Astrocyte of the cerebellum (primary cell): ENCODE data around the gene SLC25A39.
"Not testable (repeated sequence)": the region's sequence is repeated elsewhere in the genome, so short reads cannot be mapped to it uniquely, and the experiment has no call there.

Experiments
- DNase-seq: peaks from one replicate; pipeline ENCODE4 v3.0.0-alpha.2; 2011; ENCODE audit warnings: low read depth
- H3K4me3 ChIP-seq: 2 replicates; pipeline ENCODE4 v1.5.1; 2011; ENCODE audit warnings: mild to moderate bottlenecking, low read depth, low read length, moderate library complexity
- in situ Hi-C: cut with HindIII; loops from 2 replicates; pipeline ENCODE4 v1.10.0; 2017; ENCODE audit warnings: low sequenced_read_pairs
- TF ChIP-seq, protein P1 (sequence below): IDR thresholded peaks from 2 replicates; pipeline ENCODE4 v1.5.1; 2012; ENCODE audit warnings: low read length, low read depth, moderate library complexity, mild to moderate bottlenecking; ENCODE audit errors: missing control alignments

SLC25A39 gene

DNA sequence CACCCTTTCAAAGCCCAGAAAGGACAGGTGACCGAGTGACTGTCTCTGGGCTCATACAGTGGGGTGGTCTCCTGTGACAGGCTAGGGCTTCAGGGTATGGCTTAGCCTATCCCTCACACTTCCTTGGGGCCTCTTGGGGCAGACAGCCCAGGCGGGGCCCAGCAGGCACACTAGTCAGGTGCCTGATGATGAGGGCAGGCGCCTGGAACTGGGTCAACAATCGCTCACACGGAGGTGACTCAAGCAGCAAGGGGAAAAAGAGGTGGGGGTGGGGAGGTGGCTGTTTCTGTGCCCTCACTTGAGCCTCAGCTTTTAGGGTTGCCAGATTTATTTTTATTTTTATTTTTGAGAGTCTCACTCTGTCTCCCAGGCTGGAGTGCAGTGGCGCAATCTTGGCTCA, 14.1 kb upstream of the SLC25A39 start:
- in situ Hi-C loops = no loop called here
- no peak overlapping the region for H3K4me3 ChIP-seq
- DNase-seq = no peak
- TF ChIP-seq, protein P1, sequence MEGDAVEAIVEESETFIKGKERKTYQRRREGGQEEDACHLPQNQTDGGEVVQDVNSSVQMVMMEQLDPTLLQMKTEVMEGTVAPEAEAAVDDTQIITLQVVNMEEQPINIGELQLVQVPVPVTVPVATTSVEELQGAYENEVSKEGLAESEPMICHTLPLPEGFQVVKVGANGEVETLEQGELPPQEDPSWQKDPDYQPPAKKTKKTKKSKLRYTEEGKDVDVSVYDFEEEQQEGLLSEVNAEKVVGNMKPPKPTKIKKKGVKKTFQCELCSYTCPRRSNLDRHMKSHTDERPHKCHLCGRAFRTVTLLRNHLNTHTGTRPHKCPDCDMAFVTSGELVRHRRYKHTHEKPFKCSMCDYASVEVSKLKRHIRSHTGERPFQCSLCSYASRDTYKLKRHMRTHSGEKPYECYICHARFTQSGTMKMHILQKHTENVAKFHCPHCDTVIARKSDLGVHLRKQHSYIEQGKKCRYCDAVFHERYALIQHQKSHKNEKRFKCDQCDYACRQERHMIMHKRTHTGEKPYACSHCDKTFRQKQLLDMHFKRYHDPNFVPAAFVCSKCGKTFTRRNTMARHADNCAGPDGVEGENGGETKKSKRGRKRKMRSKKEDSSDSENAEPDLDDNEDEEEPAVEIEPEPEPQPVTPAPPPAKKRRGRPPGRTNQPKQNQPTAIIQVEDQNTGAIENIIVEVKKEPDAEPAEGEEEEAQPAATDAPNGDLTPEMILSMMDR = no peak

DNA sequence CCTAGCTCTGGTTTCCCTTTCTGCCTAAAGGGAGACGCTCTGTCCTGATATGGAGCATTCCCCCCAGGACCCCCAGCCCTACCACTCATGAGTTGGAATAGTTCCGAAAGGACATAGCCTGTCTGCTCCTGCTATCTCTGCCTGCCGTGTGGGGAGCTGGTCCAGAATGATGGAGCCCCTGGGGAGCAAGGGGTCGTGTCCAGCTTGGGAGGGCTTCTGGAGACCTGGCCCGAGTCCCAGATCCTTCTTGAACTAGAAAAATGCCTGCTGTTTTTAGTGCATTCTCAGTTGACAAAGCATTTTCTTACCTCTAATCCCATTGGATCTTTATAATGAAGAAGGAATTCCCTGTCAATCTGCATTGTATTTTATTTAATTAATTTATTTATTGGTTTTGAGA, 11.3 kb upstream of the SLC25A39 start:
- no peak overlapping the region for H3K4me3 ChIP-seq
- in situ Hi-C loops = no loop called here
- DNase-seq = no peak
- TF ChIP-seq, protein P1 = no peak

DNA sequence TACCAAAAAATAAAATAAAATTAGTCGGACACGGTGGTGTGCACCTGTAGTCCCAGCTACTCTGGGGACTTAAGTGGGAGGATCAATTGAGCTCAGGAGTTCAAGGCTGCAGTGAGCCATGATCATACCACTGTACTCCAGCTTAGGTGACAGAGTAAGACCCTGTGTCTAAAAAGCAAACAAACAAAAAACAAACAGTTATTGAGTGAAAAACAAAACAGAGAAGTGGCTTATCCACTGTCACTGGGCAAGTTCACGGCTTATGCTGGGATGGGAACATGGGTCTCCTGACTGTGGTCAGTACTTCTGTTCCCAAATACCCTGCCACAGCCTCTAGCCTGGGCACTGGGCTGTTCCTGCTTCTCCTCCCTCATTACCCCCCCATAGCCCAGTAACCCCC, 10.9 kb upstream of the SLC25A39 start:
- in situ Hi-C loops = no loop called here
- H3K4me3 ChIP-seq = no peak overlapping the region
- DNase-seq = no peak
- TF ChIP-seq, protein P1 = no peak

DNA sequence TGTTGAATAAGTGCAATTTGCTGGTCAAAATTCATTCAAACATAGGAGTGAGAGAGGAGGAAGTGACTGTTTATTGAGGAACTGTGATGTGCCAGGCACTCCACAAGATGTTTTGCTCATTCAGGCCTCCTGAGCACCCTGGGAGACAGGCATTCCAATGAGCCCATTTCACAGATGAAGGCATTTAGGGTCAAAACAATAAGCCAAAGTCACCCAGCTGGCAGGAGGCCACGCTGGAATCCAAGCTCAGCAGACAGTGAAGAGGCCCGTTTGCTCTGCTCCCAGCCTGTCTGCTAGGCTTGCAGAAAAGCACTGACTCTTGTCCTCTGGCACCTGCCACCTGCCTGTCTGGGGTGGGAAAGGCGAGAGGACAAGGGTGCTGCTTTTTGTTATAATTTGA, 10.1 kb upstream of the SLC25A39 start:
- DNase-seq = no peak
- in situ Hi-C loops = no loop called here

DNA sequence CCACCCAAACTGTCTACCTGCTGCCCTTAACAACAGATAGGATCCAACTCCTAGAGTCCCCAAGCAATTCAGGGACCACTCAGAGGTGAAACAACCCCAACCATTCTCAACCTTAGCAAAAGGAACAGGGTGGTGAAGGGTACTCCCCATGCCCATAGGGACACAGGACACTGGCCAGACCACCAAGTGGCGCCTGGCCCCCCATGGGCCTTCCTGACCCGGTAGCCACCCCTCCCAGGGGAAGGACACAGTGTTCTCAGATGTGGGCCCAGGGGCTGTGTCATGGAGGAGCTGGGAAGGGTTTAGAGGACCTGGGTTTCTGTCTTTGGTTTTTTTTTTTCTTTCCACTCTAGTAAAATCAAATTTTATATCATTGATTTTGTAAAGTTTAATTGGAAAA, 9.7 kb upstream of the SLC25A39 start:
- DNase-seq = no peak
- no peak overlapping the region for H3K4me3 ChIP-seq
- TF ChIP-seq, protein P1 = no peak
- in situ Hi-C loops = no loop called here

More for the DNA sequence above, 10.1 kb upstream of the SLC25A39 start:
- TF ChIP-seq, protein P1 = no peak
- no peak overlapping the region for H3K4me3 ChIP-seq

DNA sequence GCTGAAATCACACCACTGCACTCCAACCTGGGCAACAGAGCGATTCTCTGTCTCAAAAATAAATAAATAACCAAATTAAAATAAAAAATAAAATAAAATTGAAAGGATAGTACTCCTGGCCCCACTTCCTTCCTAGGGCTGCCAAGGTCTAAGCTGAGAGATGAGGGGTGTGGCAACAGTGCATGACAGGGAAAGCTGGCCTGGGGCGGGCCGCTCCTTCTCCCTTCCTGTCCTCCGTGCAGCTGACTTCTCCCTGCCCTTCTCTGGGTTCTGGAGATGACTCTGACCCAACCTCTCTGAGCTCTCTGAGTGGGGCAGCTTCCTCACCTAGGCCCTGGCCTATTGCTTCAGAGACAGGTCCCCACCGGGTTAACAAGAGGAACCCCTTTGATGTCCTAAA, 8.7 kb upstream of the SLC25A39 start:
- DNase-seq = no peak
- TF ChIP-seq, protein P1 = no peak
- H3K4me3 ChIP-seq = no peak overlapping the region
- in situ Hi-C loops = no loop called here

DNA sequence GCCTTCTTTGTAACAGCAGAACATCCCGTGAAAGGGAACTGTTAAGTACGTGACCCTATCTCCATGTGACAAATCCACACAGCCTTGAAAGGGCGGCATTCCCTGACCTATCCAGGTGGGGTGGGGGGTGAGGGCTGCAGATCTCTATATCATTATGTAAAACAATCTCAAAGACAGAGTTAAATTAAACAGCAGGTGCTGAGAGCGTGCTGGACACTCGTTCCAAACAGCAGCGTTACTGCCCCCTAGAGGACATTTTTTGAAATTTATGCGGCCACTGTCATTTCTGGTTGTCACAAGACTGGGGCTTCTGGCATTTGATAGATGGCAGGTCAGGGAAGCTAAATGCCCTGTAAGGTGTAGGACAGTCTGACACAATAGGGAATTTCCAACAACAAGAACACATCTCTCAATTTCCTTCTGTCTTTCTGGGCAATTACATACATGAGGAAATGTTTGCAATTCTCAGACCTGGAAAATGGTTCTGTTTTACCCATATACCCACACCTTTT, 6.7 kb upstream of the SLC25A39 start:
- DNase-seq = peak; percentile 47
- in situ Hi-C loops = no loop called here
- no peak overlapping the region for H3K4me3 ChIP-seq
- TF ChIP-seq, protein P1 = peak; percentile 79

DNA sequence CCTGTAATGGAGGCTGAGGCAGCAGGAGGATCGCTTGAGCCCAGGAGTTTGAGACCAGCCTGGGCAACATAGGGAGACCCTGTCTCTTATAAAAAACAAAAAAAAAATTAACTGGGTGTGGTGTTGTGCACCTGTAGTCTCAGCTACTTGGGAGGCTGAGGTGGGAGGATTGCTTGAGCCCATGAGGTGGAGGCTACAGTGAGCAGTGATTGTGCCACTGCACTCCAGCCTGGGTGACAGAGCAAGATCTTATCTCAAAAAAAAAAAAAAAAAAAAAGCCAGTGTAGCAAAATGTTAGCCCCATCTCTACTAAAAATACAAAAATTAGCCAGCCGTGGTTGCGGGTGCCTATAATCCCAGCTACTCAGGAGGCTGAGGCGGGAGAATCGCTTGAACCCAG, 5.6 kb upstream of the SLC25A39 start:
- DNase-seq, H3K4me3 ChIP-seq, in situ Hi-C loops: not testable (repeated sequence)

DNA sequence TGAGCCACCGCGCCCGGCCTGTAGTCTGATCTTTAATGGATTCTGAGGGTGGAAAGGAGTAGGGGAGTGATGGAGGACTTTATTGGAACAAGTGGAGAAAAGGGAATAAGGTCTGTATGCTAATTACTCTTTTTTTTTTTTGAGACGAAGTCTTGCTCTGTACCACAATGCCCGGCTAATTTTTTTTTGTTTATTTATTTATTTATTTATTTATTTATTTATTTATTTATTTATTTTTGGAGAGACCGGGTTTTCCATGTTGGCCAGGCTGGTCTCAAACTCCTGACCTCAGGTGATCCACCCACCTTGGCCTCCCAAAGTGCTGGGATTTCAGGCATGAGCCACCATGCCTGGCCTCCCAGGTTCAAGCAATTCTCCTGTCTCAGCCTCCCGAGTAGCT, 4.9 kb upstream of the SLC25A39 start:
- DNase-seq, H3K4me3 ChIP-seq, in situ Hi-C loops: not testable (repeated sequence)
